GM18858 (cell line): ENCODE measurements around the gene PRLH.

Experiments
- ATAC-seq: cut with Tn5 transposase; IDR thresholded peaks from one replicate; pipeline ENCODE4 v1.9.1; 2021; ENCODE audit not compliant: unreplicated experiment

PRLH gene, protein sequence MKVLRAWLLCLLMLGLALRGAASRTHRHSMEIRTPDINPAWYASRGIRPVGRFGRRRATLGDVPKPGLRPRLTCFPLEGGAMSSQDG

DNA sequence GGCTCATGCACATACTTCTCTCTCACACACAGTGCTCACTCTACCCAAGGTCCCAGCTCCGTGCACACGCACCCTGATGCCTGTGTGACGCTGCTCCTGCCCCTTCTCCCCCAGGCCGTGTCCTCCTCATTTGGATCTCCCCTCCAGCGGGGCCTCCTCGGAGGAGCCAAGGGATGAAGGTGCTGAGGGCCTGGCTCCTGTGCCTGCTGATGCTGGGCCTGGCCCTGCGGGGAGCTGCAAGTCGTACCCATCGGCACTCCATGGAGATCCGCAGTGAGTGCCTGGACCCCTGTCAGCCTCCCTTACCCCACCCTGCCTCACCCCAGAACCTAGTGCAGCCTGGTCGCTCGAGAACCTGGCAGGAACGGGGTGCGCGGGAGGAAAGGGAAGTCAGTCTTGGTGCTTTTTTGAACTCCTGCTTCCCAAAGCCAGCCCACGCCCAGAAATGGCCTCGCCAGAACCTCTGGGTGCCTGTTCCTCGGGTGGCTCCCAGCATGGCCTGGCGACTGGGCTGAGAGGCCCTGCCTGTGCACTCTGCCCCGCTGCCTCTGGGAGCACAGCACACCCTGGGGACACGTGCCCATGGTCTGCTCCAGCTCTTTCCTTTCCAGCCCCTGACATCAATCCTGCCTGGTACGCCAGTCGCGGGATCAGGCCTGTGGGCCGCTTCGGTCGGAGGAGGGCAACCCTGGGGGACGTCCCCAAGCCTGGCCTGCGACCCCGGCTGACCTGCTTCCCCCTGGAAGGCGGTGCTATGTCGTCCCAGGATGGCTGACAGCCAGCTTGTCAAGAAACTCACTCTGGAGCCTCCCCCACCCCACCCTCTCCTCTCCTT is at the start of gene PRLH:
Gene PRLH (plus strand): TSS at position 174 of the 835 bp plus-strand sequence. CDS start 0 bp downstream, at position 174.
- no peak for ATAC-seq

DNA sequence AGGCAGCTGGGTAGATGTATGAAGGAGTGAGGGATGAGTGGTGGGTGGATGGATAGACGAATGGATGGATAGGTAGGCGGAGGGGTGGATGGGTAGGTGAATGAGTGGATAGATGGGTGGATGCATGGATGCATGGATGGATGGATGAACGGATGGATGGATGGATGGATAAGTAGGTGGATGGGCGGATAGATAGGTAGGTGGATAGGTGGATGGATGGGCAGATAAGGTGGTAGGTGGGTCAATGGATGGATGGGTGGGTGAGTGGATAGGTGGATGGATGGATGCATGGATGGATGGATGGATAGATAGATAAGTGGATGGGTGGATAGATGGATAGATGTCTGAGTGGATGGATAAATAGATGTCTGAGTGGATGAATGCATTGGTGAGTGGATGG is 49.2 kb upstream of the PRLH start:
- no peak for ATAC-seq

DNA sequence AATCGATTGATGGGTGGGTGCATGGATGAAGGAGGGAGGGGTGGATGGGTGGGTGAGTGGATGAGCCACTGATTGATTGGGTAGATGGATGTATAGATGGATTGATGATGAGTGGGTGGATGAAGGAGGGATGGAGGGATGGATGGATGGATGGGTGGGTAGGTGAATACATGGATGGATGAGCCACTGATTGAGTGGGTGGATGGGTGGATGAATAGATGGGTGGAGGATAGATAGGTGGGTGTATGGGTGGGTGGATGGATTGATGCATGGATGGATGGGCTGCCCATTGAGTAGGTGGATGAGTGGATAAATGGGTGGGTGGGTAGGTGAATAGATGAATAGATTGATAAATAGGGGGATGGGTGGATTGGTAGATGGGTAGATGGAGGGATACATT is 48.4 kb upstream of the PRLH start:
- no peak for ATAC-seq

DNA sequence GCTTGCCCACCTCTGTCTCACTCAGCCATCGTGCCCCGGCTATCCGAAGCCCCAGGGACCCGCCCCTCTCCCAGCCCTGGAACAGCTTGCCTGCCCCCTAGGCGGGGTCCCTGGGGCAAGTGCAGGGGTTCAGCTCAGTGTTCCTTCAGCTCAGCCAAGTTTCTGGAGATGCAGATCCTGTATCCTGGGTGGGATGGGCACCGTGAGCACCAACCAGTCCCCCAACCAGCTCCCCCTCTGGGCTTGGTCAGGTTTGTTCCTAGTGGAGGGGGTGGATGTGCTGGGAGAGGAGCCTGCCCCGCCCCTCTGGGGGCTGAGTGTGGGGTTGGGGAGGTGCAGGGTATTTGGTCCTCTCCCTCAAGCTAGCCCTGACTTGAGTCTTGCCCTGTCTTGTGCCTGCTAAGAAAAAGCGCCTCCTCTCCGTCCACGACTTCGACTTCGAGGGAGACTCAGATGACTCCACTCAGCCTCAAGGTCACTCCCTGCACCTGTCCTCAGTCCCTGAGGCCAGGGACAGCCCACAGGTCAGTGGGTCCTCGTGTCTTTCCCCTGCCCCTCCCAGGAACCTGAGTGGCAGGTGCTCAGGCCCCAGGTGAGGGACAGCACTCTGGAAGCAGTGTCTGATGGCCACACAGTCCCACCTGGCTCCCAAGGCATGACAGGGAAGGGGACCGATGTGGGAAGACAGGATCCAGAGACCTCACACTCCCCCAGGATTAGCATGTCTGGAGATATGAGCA is 46.7 kb upstream of the PRLH start:
- no peak for ATAC-seq

DNA sequence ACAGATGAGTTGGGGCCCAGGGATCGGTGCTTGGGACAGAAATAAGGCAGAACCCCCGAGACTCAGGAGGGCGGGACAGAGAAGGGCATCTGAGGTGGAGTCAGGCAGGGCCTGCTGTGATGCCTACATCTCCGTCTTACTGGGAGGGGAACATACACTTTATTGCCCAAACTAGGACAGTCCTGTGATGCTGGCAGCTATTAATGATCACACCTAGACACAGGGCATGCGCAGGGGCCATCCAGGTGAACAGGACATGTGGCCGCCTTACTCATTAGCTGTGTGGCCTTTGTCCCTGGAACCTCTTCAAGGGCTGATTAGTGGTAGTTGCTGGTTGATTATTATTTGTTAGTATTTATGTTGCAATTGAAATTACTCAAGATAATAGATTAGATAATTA is 46.1 kb upstream of the PRLH start:
- no peak for ATAC-seq

DNA sequence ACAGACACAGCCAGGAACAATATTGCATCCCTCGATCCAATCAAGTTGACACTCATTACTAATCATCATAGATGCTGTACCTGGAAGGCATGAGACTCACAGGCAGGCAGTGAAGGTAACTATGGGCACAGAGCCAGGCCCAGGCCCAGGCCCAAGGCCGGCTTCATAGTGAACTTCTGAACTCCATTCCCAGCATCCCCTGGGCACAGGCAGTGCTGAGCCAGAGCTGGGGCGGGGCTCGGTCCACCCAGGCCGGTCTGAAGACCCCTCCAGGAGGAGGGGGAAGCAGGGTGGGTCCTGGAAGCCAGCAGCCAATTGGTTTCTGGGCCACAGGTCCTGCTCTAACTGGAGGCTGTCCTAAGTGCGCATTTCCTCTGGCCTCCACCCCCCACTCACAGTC is 41.7 kb upstream of the PRLH start:
- no peak for ATAC-seq

DNA sequence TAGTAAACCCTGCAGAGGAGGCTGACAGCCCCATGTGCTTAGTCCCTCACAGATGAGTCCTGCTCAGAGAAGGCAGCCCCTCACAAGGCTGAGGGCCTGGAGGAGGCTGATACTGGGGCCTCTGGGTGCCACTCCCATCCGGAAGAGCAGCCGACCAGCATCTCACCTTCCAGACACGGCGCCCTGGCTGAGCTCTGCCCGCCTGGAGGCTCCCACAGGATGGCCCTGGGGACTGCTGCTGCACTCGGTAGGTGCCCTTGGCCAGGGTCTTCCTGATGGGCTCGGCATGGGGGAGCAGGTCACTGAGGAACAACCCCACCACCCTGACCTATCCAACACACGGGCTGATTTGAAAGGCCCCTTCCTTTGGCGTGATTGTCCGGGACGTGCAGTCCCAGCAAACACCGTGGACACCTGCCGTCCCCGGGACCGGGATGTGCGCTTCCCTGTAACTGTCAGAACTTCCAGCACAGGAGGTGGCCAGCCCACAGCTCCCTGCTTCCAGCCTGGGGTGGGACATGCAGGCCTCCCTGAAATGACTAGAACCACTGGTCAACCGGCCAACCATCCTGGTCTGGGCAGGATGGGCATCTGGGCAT is 40.7 kb upstream of the PRLH start:
- ATAC-seq, result no peak

DNA sequence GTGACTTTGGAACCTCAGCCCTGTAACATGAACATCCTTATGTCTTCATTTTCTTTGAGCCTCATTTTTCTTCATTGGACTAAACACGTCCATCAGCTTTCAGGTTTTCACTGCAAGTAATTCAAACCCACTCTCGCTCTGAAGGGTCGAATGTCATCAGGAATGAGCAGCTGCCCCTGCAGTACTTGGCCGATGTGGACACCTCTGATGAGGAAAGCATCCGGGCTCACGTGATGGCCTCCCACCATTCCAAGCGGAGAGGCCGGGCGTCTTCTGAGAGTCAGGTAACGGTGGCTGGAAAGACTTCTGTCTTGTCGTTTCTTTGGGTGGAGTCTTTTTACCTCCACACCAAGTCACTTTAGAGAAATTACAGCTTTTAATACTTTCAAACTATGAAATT is 39.1 kb upstream of the PRLH start:
- ATAC-seq, result no peak

DNA sequence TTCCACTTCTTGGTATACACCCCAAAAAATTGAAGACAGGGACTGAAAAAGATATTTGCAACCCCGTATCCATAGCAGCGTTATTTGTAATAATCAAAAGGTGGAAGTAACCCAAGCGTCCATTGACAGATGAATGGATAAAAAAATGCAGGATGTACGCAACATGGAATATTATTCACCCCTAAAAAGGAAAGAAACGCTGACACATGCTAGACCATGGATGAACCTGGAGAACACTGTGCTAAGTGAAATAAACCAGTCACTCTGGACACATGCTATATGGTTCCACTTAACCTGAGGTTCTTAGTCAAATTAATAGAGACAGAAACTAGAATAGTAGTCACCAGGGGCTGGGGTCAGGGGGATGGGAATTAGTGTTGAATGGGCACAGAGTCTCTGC is 38.6 kb upstream of the PRLH start:
- no peak for ATAC-seq

DNA sequence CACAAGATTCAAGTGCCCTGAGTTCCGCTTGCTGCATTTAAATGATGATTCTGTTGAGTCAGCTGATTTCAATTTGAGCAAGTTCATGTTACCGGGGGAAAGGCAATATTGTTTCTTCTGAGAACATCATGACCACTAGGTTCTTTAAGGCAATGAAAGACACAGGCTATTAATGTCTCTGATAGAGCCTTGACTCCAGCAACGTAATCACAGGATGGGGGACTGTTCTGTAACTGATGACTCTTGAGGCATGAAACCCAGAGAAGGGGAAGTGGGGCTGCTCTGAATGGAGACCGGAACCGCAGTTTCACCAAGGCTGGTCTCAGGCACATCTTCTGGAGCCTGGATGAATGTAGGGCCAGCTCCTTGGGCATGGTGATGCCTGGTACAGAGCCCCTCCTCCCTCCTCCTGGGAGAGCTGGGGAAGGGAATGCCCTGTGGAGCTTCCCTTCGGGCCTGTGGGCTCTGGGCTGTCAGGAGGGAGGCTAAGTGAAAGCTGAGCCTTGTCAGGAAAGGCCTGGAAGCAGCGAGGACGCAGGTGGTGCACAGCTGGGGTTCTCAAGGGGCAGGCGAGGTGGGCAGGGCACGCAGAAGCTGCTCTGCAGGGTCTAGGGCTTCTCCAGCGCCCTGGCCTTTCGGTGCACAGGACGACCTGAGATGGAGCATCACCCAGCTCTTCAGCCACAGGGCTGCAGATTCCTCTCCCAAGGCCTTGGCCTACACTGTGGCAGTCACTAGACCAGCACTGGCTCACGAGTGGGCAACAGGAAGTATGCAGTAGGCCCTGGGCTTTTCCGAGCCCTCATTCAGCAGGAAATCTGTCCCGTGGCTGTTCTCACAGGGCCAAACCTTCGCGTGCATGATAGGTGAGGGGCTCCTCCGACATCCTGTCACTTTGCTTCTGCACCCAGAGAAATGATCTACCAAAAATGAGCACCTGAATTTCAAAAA is 36.6 kb upstream of the PRLH start:
- ATAC-seq, result peak; percentile 81

DNA sequence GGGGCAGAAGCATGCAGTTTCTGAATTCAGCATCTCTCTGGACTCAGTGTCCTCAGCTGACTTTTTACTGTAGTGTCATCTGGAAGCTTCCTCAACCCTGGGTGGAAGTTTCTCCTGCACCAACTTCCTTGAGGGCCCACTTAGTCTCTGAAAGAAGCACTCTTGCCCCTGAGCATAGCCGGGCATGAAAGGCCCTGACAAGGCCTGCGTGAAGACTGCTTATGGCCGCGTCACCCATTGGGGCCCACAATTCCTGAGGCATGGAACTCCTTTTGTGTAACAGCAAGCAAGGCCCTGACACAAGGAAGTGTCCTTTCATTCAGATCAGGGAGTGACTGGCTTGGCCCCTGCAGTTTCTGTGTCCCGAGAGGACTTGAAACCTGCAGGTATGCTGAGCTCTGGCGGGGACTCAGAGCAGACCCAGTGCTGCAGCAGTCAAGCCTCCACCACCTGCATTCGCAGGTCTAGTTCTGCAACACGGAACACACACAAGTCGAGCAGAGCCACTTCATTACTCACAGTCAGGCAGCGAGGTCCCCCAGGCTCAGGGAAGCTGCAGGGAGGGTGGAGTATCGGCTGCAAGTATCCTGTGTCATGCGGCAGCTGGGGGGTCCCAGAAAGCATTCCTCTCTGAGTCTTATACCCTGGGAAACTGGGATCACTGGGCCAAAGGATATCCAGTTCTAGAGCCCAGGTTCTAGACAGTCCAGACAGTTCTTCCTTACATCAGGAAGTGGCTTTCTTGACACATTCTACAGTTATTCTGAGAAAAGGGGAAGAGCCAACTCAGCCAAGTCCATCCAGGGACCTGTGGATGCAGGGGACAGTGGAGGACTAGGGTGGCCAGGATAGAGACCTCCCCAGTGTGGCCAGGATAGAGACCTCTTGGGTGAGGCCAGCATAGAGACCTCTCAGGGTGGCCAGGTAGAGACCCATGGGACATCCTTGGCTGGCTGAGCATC is 35.6 kb upstream of the PRLH start:
- no peak for ATAC-seq

DNA sequence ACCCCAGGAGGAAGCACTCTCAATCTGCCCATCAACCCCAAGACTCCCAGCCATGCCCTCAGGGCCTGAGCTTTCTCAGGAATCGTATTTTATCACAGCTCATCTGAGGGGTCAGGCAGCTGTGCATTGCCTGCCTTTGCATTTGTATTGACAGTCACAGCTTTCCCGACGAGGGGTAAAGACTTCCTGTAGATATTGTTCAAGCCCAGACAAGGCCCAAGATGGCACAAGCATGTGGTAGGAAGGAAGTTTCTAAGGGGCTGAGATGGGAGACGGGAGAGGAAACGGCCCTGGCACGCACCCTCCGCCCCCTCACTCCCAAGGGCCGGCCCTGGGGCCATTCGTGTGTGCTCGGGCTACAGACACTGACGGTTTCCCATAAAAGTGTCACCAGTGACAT is 34.2 kb upstream of the PRLH start:
- no peak for ATAC-seq

DNA sequence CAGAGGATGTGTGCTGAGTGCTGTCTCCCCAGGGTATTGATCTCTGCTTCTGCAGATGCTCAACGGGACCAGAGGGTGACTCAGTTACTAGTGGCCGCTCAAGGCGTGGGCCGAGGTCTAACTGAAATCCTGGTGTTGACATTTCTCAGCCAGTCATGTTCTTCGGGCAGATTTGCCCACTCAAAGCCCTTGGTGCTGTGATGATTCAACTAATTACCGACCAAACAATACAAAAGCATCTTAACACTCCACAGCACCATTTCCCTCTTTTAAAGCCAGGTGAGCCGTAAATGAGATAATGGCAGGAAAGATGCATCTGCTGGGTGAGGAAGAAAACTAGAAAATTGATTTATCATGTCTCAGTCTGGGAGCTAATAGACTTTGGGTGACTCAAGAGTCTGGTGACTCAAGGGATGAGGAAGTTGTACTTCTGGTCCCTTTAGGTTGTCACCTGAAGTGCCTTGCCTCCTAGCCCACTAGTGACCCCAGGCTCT is 32.7 kb upstream of the PRLH start:
- no peak for ATAC-seq

DNA sequence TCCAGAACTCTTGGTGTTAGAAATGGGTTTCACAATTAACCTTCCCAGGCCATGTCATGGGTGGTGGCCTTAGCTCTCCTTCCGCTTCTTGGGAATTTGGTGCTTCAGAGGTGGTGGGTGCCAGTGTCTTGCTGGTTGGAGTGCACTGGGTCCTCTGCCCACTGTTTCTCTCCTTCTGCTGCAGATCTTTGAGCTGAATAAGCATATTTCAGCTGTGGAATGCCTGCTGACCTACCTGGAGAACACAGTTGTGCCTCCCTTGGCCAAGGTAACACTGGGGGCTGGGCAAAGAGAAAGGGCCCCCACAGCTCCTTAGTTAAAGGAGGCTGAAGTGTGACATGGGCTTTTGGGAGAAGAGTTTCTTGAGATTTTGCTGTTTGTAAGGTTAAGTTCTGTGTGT is 32.0 kb upstream of the PRLH start:
- ATAC-seq, result no peak

DNA sequence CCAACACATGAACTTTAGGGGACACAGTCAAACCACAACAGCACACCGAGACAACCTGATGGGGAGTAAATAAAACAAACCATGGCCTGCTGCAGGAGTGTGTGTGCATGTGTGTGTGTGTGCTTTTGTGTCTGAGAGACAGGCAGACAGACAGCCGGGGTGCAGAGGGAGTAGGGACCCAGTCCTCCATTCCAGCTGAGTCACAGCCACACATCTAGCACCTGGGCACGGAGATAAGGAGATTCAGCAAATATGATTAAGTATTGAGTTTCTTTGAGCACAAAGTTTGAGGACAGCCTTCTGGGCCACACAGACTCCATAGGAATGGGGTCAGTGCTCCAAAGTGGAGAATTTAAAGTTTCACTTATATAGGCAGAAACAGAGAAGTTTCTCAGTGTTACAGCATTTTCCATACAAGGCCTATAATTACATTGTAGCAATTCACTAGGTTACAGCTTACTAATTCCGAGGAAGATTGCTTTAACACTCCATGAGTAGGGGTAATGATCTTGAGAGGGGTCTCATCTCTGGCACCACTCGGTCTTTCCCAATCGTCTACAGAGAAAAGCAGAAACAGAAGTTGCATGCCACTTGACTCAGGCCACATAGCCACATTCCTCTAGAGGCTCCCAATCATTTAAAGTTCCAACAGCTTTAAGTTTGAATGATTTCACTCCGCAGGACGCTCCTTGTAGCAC is 30.8 kb upstream of the PRLH start:
- no peak for ATAC-seq

DNA sequence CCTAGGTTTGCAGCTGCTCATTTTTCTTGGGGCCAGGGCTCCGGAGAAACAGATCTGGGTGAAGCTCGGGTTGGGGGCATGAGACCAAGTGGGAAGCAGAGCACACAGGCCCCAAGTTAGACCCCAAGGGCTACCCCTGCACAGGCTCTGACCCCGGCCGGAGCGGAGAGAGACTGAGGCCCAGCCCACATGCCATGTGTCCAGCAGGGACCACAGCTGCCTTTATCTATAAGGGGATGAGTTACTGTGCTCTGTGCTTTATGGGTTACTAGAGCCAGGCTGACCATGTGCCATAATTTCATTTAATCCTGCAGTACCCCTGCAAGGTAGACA is 30.3 kb upstream of the PRLH start:
- no peak for ATAC-seq

DNA sequence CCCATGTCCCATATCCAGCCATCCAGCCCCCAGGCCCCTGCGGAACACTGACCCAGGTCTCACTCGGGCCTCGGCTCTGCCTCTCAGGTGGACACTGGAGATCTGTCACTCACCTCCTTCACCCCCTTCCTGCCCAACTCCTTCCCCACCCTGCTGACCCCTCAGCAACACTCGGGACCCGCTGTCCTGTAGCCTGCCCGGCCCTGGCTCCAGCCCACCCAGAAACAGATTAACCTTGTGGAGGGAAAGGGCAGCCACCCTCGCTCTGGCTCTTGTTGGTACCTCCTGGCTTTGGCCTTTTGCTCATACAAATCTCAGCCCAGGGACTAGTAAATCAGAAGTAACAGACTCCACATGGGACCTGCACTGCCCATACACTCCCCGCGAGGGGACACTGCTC is 29.8 kb upstream of the PRLH start:
- no peak for ATAC-seq

DNA sequence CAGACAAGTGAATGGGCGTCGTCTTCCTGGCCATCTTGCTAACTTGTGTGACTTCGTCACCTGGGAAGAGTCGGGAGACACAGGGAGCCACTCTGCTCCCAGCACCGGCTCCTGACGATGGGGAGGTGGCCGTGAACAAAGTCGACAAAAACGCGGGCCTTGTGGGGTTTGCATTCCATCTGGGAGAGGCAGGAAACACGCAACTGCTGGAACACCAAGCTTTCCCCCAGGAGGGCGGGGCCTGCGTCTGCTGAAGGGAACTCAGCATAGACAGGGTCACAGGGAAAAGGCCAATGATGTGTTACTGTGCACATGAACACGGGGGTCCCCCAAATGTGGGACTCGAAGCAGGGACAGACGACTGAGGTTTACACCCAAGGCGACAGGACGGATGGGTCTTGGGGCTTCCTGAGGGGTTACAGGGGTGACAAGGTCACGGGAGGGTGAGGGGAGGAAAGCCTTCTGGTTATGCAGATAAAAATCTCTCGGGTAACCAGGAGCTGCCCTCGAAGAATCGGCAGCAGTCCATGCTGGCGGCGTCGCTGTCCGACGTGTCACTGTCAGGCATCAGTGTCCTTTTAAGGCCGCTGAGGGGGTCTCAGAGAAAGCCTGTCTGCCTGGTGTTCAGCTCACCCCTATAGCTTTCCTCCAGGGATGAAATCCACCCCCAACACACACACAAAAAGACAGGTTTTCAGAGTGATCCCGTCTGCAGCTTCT is 28.2 kb upstream of the PRLH start:
- no peak for ATAC-seq
